ENCODE results near the gene WDR70. TPM values are rescaled to one million over a fixed set of nuclear protein-coding genes. Genes with fewer than 3 reads are reported as not detected.

The WDR70 gene
- total and polyA plus RNA-seq, 10 of the 15 experiments (the other 5 are each of a cell fraction or from before 2014, with no cell fraction given) = 10.9 to 33.6 (median 29.1) TPM

GRCh38 chr5:37667846-37668245 lies 288.7 kb downstream of the WDR70 start:
- Histone ChIP-seq H3K36me3 (ENCODE audit: control insufficient read depth in 2 of 2, insufficient read depth in 2 of 2, low read length in 1 of 2) (no peaks in the 10 kb centered on the region), H3K9me3 (replicated peaks; ENCODE audit: control insufficient read depth, insufficient read depth, low read length) (no peaks in the 10 kb centered on the region), H3K4me1 (ENCODE audit: control insufficient read depth, insufficient read depth, low read length) (peaks cover 4% of the 10 kb centered on the region; the same call in 1 of the 2 replicates), H3K79me2 (ENCODE audit: control insufficient read depth, insufficient read depth, low read length) (no peaks in the 10 kb centered on the region), H3K4me2 (ENCODE audit: control insufficient read depth, insufficient read depth) (no peak overlapping the region), H4K20me1 (ENCODE audit: control insufficient read depth, insufficient read depth) (no peaks in the 10 kb centered on the region), H3K27me3 (replicated peaks in 1 of 2; ENCODE audit: control insufficient read depth in 2 of 2, insufficient read depth in 2 of 2, low read length in 1 of 2) (no peaks in the 10 kb centered on the region), H3K27ac (ENCODE audit: control insufficient read depth, insufficient read depth) (no peak overlapping the region), H3K4me3 (no peak overlapping the region), H3K9ac (ENCODE audit: control insufficient read depth, insufficient read depth, low read length) (no peak overlapping the region), H2AFZ (ENCODE audit: control insufficient read depth, low read depth, low read length) (no peak overlapping the region)
- no peak for FAIRE-seq
- ChIA-PET CTCF (interaction anchor here (0.7 to 0.8 kb wide), 2 partner anchors 55 to 56 kb away, joined by 3 to 4 read pairs; no protein-coding TSS in a partner anchor), SMC1A (ENCODE audit: uncharacterized antibody, unreplicated experiment) (no interaction called here), RAD21 (ENCODE audit: unreplicated experiment) (no interaction called here), POLR2A (no interaction called here)
- ATAC-seq = no peak
- in situ Hi-C loops (cut with MboI) (no loop called here), intact Hi-C loops (cut with micrococcal nuclease; ENCODE audit: unreplicated experiment) (no loop called here)
- no TSS peak for BruUV-seq (replicated peaks)
- DNase-seq (ENCODE audit: low read depth, low spot score) = no peak
- WGBS (ENCODE audit: insufficient coverage, insufficient replicate concordance, low lambda C conversion rate, missing lambda C conversion rate) = 94% methylated on average over 1 of the region's 1 CpG
- TF ChIP-seq PML (IDR thresholded peaks at IDR 0.05; ENCODE audit: low read length) (no peak), BMI1 (IDR thresholded peaks at IDR 0.05; ENCODE audit: borderline replicate concordance) (no peak), ATF2 (IDR thresholded peaks at IDR 0.05; ENCODE audit: low read length) (no peak), ZBTB40 (IDR thresholded peaks at IDR 0.05; ENCODE audit: borderline replicate concordance) (no peak), ZNF384 (IDR thresholded peaks at IDR 0.05; ENCODE audit: borderline replicate concordance, low read depth, low read length) (no peak), ASH2L (IDR thresholded peaks at IDR 0.05; ENCODE audit: borderline replicate concordance, low read depth) (no peak), JUNB (IDR thresholded peaks at IDR 0.05) (no peak)

Data from GM12878 (cell line).